ENCODE results near the gene RPRD1B.

GRCh38 chr20:37991157-37991866 is 42.2 kb upstream of the RPRD1B start:
- TF ChIP-seq POLR2A (IDR thresholded peaks at IDR 0.05; ENCODE audit: low read depth, low read length) (no peak), POLR2AphosphoS5 (IDR thresholded peaks at IDR 0.05; ENCODE audit: low read depth, low read length) (no peak)
